Choroid plexus epithelial cell (primary cell): ENCODE measurements around the gene MTPN.

ENCODE experiments used
- DNase-seq: peaks from one replicate; pipeline ENCODE4 v3.0.0-alpha.2; 2010; ENCODE audit warnings: low read depth
- H3K4me3 ChIP-seq: 2 replicates; pipeline ENCODE4 v1.5.1; 2011; ENCODE audit warnings: low read depth, mild to moderate bottlenecking, control low read depth, low read length, moderate library complexity
- TF ChIP-seq, protein P1 (sequence below): conservative IDR thresholded peaks from 2 replicates; pipeline ENCODE4 v1.5.1; 2011; ENCODE audit warnings: low read depth, mild to moderate bottlenecking, control low read depth, inconsistent platforms, low read length, moderate library complexity

MTPN gene

DNA sequence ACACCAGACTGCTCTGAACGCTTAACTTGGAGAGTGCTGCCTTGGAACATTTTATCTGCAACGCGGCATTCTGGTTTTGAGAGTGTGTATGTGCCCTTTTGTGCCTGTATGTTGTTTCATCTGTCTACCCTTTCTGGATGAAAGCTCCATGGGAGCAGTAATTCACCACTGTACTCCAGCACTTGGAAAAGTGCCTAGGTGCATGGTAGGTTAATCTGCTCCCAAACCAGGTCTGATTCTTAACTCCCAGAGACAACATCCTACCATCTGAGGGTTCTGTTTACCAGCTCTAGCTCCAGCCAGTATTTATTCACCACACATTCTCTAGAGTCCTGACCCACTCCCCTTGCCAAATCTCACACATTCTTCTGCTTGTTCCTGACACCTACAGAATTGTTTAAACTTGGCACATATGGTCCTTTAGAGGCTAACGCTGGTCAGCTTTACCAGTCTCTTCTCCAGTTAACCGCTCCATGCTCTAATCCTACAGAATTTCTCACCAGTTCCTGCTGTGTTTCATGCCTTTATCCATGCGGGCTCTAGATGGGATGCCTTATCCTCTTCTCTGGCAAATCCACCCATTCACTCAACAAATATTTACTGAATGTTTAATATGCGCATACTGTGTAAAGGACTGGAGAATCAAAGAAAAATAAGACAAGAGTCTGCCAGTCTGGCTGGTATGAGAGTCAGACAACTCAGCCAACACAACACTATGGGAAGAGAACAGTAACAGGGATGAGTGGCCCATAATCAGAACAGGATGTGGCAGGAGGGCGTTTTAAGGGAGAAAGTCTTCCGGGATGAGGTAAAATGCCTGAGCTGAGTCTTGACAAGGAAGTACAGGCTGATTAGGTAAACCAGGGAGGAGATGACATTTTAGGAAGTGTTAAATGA is 46.3 kb downstream of the MTPN start:
- TF ChIP-seq, protein P1, sequence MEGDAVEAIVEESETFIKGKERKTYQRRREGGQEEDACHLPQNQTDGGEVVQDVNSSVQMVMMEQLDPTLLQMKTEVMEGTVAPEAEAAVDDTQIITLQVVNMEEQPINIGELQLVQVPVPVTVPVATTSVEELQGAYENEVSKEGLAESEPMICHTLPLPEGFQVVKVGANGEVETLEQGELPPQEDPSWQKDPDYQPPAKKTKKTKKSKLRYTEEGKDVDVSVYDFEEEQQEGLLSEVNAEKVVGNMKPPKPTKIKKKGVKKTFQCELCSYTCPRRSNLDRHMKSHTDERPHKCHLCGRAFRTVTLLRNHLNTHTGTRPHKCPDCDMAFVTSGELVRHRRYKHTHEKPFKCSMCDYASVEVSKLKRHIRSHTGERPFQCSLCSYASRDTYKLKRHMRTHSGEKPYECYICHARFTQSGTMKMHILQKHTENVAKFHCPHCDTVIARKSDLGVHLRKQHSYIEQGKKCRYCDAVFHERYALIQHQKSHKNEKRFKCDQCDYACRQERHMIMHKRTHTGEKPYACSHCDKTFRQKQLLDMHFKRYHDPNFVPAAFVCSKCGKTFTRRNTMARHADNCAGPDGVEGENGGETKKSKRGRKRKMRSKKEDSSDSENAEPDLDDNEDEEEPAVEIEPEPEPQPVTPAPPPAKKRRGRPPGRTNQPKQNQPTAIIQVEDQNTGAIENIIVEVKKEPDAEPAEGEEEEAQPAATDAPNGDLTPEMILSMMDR: no peak
- DNase-seq: peak; percentile 35
- H3K4me3 ChIP-seq: no peak overlapping the region

DNA sequence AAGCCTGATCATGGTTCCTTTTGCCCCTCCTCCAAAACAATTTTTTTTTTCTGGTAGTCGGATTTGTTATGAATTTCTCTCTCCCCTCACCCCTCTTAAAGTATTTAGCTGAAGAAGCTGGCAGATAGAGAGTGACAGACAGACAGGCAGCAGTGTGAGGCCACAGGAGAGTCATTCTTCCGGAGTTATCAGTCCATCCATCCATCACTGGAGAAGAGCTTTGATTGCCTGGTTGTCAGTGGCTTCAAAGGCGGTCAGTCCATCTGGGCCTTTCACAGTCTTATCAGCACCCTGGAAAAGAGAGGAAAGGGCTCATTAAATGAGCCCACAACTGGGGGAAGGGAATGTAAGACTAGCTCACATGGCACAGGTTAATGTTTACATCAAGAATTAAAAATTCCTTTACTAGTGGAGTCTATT is 47.4 kb downstream of the MTPN start:
- H3K4me3 ChIP-seq: no peak overlapping the region
- TF ChIP-seq, protein P1: no peak
- DNase-seq: no peak

GRCh38 chr7:135929249-135929648 is 47.9 kb downstream of the MTPN start:
- TF ChIP-seq, protein P1: no peak
- peak; percentile 26 for DNase-seq
- H3K4me3 ChIP-seq: no peak overlapping the region

DNA sequence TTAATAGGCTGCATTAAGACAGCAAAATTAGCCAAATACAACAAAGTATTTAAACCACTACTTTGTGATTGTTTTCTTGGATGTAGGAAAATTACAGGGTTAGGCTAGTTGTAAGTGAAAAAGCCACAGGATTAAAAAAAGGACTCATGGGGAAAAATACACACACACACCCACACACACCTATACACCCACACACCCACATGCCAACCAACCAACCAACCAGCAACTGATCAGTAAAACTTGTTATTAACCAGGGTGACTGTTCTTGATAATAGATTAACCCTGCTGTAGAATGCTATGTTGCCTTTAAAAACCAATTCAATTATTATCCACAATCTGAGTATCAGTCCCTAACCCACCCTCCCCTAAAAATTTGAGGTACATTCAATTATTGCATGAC is 49.0 kb downstream of the MTPN start:
- H3K4me3 ChIP-seq: no peak overlapping the region
- TF ChIP-seq, protein P1: no peak
- no peak for DNase-seq

DNA sequence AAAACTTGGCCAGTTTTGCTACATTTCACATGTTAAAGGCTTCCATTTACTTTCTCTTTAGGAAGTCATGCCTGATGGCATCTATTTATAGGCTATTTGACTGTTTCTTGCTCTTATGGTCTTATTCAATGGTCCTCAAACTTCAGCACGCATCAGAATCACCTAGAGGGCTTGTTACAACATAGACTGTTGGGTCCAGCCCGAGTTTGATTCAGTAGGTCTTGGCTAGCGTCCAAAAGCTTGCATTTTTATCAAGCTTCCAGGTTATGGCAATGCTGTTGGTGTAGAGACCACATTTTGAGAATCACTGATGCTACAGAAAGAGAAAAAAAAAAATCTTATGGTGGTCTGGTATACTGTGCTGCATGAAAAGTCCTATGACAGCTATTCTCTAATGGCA is 51.9 kb downstream of the MTPN start:
- no peak overlapping the region for H3K4me3 ChIP-seq
- TF ChIP-seq, protein P1: no peak
- DNase-seq: peak; percentile 30

- DNase-seq: no peak
- H3K4me3 ChIP-seq: no peak overlapping the region
- TF ChIP-seq, protein P1: no peak
These were observed 52.9 kb downstream of the MTPN start for GRCh38 chr7:135924302-135924701.

GRCh38 chr7:135922263-135922662 is 54.9 kb downstream of the MTPN start:
- H3K4me3 ChIP-seq: no peak overlapping the region
- no peak for DNase-seq
- TF ChIP-seq, protein P1: no peak
